HG03025 (cell line): ENCODE data around the gene ANKRD12.
"Not testable (repeated sequence)": the region's sequence is repeated elsewhere in the genome, so short reads cannot be mapped to it uniquely, and the experiment has no call there.

Source experiments
- ATAC-seq: cut with Tn5 transposase; IDR thresholded peaks from one replicate; pipeline ENCODE4 v1.9.1; 2021; ENCODE audit warnings: mild to moderate bottlenecking, moderate library complexity; ENCODE audit not compliant: unreplicated experiment, low FRiP score

Gene ANKRD12

DNA sequence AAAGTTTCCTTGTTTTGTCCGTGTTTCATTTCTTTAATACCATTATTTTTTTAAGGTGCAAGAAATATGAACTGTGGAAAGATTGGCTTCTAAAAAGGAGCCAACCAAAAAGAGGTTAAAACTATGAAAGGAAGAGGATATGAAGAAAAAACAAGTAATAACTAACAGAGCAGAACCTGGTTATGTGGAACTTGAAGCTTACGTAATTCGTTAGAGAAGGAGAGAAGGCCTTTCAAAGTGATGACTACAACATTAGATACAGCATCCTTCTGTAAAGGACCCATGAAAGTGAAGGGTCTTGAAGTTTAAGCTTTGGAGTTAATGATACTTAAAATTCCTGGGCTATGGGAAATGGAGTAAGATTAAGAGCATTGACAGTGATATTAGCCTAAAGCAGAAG lies 84.5 kb downstream of the ANKRD12 start:
- no peak for ATAC-seq

DNA sequence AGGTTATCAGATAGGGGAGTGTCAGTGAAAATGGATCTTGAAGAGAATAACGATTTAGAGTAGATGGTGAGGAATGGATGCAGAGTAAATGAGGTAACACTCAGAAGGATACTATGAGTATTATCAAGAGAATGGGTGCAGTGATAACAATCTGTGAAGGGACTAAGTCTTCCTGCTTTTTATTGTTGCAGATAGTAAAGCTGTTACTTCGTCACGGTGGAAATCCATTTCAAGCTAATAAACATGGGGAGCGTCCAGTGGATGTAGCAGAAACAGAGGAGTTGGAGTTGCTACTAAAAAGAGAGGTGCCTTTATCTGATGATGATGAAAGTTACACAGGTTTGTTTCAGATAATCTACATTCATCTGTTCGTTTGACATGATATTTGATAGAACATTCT lies 85.1 kb downstream of the ANKRD12 start:
- no peak for ATAC-seq

DNA sequence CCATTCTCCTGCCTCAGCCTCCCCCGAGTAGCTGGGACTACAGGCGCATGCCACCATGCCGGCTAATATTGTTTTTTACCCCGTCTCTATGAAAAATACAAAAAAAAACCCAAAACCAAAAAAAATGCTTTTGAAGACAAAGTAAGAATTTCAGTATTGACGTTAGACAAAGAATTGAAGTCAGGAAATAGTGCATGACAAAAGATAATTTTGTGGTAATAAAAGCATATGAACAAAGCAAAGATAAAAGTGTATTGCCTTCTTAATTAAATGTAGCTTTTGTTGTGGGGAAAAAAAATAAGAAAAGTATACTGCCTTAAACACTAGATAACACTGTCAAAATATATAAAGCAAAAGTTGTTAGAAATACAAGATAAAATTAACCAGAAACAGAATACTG lies 86.8 kb downstream of the ANKRD12 start:
- no peak for ATAC-seq

DNA sequence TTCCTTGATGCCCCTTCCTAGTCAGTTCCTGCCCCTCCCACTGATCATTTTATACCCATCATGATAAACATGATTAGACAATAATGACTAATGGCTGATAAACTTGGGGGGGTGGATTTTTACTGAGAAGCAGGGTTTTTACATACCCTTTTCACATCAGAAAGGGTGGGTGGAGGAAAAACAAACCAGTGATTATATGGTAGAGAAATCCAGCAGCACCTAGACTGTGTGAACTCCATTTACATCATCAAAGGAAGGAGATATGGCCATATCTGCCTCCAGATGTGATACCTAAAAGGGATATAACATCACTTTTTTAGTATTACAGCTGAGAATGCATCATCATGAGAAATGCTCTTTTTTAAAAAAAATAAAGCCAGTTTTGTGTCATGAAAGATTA lies 89.9 kb downstream of the ANKRD12 start:
- no peak for ATAC-seq

DNA sequence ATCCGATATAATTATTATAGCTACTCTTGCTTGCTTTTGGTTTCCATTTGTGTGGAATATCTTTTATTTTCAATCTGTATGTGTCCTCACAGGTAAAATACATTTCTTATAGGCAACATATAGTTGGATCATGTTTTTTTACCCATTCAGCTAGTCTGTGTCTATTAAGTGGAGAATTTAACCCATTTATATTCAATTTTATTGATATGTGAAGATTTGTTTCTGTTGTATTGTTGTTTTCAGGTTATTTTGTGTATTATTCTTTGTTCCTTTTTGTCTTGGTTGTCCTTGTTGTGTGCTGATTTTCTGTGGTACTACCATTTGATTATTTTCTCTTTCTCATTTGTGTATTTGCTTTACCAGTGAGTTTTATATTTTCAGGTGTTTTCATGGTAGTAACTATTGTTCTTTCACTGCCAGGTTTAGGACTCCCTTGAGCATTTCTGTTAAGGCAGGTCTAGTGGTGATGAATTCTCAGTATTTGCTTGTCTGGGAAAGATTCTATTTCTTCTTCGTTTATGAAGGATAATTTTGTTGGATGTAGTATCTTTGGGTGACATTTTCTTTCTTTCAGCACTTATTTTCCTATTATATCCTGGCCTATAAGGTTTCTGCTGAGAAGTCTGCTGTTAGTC lies 95.4 kb downstream of the ANKRD12 start:
- no peak for ATAC-seq

DNA sequence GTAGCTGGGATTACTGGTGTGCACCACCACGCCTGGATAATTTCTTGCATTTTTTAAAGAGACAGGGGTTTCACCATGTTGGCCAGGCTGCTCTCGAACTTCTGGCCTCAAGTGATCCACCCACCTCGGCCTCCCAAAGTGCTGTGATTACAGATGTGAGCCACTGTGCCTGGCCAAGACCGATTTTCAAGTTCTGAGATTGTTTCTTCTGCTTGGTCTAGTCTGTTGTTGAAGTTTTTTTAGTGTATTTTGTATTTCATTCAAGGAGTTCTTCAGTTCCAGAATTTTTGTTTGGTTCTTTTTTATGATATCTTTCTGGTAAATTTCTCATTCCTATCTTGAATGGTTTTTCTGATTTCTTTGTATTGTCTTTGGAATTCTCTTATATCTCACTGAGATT lies 96.4 kb downstream of the ANKRD12 start:
- ATAC-seq = no peak

DNA sequence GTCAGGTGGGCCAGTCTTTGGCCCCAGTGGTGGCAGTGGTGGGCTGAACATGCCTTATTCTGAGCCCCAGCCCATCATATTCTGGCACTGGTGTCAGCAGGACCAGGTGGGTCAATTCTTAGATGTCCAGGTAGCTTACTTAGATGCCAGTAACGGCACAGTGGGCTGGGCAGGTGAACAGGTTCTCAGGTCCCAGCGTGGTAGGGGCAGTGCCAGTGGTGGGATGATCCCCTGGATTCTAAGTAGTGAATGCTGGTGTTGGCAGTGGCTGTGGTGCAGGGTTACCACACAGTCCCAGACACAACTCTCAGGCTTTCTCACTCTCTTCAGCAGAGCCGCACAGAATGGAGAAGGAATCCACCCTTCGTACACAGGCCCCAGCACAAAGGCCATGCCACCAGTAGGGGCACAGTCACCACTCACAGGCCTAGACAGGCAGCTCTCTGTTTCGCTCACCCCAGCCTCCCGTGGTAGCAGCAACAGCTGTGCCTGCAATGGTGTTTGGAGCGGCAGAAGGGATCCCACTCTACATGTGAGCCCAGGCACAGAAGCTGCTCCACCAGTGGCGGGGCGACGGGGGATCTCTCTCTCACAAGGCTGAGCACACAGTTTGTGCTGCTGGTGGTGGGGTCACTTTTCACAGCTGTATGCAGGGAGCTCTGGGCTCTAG lies 97.3 kb downstream of the ANKRD12 start:
- no peak for ATAC-seq

DNA sequence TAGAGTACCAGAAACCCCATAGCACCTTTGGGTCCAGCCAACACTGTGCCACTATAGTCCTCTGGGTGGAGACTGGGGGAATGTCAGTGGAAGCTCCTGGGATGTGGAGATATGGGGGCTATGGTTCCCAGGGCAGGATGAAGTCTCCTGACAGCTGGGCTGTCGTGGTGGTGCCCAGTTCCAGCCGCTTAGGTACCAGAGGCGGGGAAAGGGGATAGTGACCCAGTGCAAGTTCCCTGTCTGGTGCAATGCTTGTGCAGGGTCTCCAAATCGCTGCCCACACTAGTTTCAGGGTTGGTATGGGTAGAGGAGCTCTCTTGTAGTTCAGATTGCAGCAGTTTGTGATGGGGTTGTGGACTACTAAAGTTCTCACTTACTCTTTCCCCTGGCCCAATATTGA lies 97.9 kb downstream of the ANKRD12 start:
- ATAC-seq = no peak

DNA sequence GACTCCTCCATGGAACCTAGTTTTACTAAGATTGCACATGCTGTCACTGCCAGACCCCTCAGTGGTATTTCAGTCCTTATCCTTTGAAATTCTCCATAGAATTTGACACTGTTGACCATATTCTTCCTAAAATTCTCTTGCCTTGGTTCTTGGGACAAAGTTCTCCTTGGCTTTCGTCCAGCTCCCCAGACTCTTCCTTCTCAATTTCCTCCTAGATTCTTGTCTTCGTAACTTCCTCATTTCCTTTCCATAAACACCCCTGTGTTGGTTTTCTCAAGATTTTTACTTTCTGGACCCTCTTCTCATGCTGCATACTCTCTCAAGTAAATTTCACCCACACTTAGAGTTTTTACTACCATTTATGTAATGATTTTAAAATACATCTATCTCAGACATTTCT lies 101.4 kb downstream of the ANKRD12 start:
- ATAC-seq = no peak

DNA sequence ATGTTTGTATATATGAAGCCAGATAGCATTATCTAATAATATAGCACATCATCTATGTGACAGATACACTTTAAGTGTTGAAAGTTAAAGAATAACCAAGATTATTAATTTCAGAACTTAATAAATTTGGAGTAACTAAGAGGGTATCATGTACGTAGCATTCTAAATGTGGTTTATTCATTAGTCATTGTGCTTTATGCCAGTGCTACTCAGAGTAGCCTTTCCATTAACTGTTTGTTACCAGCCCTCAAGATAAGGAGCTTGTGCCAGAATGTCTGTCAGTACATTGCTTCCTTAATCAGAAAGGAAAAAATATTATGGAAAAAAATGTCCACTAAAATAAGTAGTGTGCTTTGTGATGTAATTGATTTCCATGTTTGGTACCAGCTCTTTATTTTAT lies 103.1 kb downstream of the ANKRD12 start:
- no peak for ATAC-seq

DNA sequence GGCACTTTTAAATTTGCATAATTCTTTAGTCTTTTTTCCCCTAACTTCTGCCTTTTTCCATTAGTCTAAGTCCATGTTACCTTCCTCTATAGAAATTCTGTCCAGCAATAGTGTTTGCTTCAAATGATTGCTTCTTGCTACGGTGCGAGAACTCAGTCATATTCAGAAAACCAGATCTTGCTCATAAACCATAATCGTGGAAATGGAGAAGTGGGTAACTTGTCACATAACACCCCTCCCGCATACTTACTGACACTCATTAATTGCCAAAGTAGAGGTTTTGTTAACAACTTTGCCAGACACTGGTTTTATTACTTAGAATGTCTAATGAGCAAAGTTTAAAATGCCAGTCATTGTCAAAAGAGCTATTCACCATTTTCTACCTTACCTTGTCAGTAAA lies 103.7 kb downstream of the ANKRD12 start:
- no peak for ATAC-seq

DNA sequence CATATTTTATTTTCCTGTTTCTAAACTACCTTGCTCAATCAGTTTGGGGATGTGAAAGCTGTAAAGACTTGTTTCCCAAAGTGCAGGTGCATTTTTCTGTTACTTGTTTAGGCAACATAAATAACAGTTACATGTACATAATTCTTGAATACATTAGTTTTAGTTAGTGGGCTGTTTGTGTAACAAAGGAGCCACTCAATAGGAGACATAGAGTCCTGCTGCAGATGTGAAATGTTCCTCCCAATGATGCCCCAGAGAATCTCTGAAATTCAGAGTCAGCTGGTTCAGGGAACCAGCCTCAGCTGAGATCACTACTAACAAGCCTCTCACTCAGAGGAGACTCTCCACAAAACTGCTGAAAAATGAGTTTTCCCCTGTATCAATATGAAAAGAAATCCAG lies 106.4 kb downstream of the ANKRD12 start:
- ATAC-seq = no peak

DNA sequence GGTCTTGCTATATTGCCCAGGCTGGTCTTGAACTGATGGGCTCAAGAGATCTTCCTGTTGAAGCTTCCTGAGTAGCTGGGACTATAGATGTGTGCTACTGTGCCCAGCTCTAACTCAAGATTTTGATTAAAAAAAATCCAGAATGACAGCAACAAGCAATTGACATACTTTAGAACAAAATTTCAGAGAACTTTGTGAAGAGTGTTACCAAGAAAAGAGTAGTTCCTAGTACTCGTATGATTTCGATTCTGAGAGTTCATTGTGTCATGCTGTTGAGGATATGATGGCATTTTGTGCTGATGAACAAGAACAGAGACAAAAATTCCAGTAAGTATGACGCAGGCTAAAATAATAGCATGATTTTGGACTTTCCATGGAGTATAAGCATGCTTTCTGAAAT lies 107.8 kb downstream of the ANKRD12 start:
- no peak for ATAC-seq

DNA sequence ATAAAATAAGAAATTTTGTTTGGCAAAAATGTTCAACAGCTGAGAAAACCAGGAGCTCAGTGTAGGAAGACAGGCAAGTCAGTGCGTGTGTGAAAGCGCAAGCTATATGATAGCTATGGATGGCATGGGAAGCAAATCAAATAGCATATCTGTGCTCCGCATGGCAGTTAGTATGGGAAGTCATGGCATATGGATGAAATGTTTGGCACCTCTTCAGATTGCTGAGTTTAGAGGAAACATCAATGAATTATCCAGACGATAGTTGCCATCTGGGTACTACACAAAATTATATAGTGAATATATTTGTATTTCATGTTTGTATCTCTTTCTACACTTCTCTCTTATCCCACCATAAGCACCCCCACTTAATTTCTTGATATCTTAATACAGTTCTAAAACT lies 112.1 kb downstream of the ANKRD12 start:
- no peak for ATAC-seq

DNA sequence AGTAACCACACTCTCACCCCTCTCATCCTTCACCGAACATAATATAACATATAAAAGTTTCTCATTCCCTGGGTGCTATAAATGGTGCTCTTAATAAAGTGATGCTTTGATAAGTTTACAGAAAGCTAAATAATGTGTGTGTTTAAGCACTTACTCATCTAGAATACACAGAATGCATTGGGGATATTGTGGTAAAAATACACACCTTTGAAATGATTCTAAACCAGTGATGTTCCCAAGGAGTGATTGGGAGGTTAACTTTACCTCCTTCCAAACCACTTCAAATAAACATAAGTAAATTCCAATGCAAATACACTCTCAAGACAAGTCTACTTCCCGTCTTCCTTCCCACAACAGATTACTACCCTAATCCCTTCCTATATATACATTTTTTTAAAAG lies 112.7 kb downstream of the ANKRD12 start:
- no peak for ATAC-seq

DNA sequence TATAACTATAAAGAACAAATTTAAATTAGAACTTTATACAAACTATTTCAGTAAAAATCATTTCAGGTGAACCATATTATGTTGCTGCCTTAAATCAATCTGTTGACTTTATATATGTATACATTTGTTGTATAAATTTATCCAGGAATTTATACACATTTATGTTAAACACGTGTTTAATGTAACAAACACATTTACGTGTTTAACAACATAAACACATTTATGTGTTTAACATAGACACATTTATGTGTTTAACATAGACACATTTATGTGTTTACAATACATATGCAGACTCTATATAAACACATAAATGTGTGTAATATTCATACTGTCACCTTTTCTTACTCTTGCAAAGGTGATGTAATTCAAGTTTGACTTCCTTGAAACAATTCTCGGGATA lies 122.6 kb downstream of the ANKRD12 start:
- ATAC-seq = no peak

DNA sequence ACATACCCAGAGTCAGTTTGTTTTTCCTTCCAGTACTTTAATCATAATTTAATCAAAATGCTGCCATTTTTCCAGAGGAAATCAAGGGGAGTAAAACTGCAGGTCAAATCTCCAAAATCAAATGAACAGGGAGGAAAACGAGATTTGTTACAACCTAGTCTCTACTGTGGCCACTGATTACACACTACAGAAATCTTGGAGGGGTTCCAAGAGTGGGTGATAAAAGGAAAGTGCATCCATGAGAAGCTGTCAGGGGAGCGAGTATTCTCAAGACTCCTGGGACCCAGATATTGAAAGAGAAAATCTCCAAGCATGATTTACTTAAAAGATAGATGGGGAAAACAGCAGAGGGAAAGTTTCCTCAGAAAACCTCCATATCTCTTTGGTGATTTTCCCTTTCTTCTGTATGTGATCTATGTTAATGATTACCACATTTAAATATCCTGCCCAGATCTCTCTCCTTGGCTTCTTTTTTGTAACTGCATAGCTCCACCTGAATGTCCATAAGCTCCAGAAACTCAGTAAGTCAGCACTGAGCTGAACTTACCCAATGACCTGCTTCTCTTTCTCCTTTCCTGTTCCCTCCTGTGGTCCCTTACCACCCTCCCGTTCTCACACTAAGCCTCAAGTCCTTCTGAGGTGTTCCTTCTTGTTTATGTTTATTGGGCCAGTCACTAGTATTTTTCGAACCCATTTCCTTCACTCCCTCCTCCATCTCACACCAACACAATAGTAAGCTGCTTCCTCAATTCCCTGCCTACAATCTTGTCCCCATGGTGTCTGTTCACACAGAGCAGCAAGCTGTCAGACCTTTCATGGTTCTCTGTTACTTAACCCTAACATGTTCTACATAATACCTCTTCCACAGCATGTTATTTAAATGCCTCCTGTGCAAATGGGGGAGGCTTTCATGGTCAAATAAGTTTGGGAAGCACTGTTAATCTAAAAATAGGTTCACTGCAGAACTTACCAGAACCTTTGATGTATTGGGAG lies 124.1 kb downstream of the ANKRD12 start:
- ATAC-seq = no peak

DNA sequence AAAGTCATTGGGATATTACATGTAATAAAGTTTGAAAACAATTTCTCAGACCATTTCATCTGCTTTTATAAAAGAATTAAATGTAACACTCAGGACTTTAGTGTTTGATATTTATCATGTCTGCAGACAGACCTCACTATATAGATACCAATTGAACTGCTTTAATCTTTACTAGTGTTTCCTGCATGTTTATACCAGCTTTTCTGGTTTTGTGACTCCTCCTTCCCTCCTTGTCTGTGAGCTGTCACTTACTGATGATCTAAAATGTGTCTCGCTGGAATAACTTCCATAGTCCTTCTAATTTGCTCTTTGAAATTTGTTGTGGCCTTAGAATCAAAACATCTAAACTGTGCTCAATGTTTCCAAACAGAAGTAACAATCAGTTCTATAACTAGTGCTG lies 126.7 kb downstream of the ANKRD12 start:
- no peak for ATAC-seq

DNA sequence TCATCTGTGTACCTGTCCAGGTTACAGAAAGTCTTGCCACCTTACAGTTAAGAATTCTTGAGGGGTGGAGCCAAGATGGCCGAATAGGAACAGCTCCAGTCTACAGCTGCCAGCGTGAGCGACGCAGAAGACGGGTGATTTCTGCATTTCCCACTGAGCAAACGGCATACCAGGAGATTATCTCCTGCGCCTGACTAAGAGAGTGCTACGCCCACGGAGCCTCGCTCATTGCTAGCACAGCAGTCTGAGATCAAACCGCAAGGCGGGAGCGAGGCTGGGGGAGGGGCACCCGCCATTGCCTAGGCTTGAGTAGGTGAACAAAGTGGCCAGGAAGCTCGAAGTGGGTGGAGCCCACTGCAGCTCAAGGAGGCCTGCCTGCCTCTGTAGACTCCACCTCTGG lies 128.2 kb downstream of the ANKRD12 start:
- ATAC-seq = not testable (repeated sequence)

DNA sequence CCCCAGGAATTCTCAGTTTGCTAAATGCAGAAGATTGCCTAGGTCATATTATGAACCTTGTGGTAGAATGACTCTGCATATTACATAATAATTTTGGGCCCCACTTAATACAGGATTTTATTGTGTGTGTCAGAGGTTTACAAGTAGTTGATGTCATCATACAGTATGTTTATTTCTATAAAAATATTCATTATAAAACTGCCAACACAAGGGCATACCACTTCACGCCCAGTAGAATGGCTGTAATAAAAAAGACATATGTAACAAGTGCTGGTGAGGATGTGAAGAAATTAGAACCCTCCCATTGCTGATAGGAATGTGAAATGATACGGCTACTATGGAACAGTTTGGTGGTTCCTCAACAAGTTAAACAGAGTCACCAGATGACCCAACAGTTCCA lies 136.6 kb downstream of the ANKRD12 start:
- no peak for ATAC-seq

DNA sequence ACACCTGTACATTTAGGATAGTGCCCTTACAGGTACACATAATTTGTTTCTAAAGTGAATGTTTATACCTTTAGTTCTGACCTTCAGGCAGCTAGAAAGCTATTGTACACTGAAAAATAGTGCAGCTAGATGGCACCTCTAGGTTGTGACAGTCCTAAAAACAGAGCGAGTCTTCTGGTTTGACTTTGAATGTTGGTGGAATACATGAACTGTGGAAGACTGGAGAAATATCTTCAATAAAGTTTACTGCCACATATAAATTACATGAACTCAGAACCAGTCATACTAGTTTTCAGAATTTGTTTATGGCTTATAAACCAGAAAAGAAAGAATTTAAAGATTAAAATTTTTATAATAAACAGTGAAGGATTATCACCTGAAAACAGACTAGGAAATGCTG lies 139.3 kb downstream of the ANKRD12 start:
- no peak for ATAC-seq
